Suprapubic skin (tissue), 4 donors: Measurements from ENCODE around the gene MSX1. TPM values are rescaled to one million over a fixed set of nuclear protein-coding genes. Genes with fewer than 3 reads are reported as not detected.

Source experiments
- DNase-seq, 2 donors: peaks; one replicate each; pipeline ENCODE4 v3.0.0-alpha.2; 2019; ENCODE audit warnings: low spot score in 2 of 2
- H3K27ac ChIP-seq: fragments of 200-600 bp; sonication (generic); one replicate; pipeline ENCODE4 v1.5.1; 2019
- H3K27me3 ChIP-seq: fragments of 200-600 bp; sonication (generic); one replicate; pipeline ENCODE4 v1.5.1; 2019
- H3K36me3 ChIP-seq: fragments of 200-600 bp; sonication (generic); one replicate; pipeline ENCODE4 v1.5.1; 2019
- H3K4me1 ChIP-seq: fragments of 200-600 bp; sonication (generic); one replicate; pipeline ENCODE4 v1.5.1; 2019
- H3K4me3 ChIP-seq: fragments of 200-600 bp; sonication (generic); one replicate; pipeline ENCODE4 v1.5.1; 2019; ENCODE audit warnings: mild to moderate bottlenecking
- H3K9me3 ChIP-seq: fragments of 200-600 bp; sonication (generic); one replicate; pipeline ENCODE4 v1.5.1; 2019
- CTCF ChIP-seq, 2 donors: fragments of 200-600 bp in 1 of 2; fragments of 450-650 bp in 1 of 2; sonication (generic) in 1 of 2; IDR thresholded peaks; one replicate each; pipeline ENCODE4 v1.5.1; 2016 to 2019; ENCODE audit warnings: antibody characterized with exemption in 2 of 2, mild to moderate bottlenecking in 1 of 2, moderate library complexity in 1 of 2
- EP300 ChIP-seq: sonication (generic); formaldehyde crosslinking; IDR thresholded peaks from one replicate; pipeline ENCODE4 v1.6.1; 2017; ENCODE audit warnings: antibody characterized with exemption
- POLR2A ChIP-seq, 2 donors: fragments of 450-650 bp; IDR thresholded peaks; one replicate each; pipeline ENCODE4 v1.6.1; 2017; ENCODE audit warnings: antibody characterized with exemption in 2 of 2, mild to moderate bottlenecking in 2 of 2, moderate library complexity in 2 of 2
- POLR2AphosphoS5 ChIP-seq, 3 donors: sonication (generic); formaldehyde crosslinking; IDR thresholded peaks; one replicate each; pipeline ENCODE4 v1.6.1; 2017; ENCODE audit warnings: antibody characterized with exemption in 3 of 3
- WGBS: methylation state at CpG from one replicate; pipeline ENCODE4 v1.1.5; 2018; 5-methylcytosine and 5-hydroxymethylcytosine counted together
- total RNA-seq, 4 donors: library from RNA; depleted of rRNA; stranded (reverse); fragments of >200 nt; gene quantifications; one replicate each; pipeline ENCODE4 v1.1.0, GENCODE V29; 2016

The MSX1 gene
- total RNA-seq, 4 donors from 2014 or later, result 2.0 to 7.2 (median 4.9) TPM

- Histone ChIP-seq H3K9me3 (no peaks in the 10 kb centered on the region), H3K36me3 (peaks cover 7% of the 10 kb centered on the region), H3K4me3 (peak overlapping the region; percentile 43), H3K4me1 (peaks cover 56% of the 10 kb centered on the region), H3K27me3 (peaks cover 98% of the 10 kb centered on the region), H3K27ac (no peak overlapping the region)
- TF ChIP-seq CTCF (IDR thresholded peaks at IDR 0.05) (peak in 1 of 2 donors; percentile 25), POLR2A (IDR thresholded peaks at IDR 0.05) (no peak)
- whole genome bisulfite sequencing, result 26% methylated on average over 28 of the region's 36 CpGs
- peak in 1 of 2 donors; percentile 78 for DNase-seq
Measured at GRCh38 chr4:4867375-4868039, 8.0 kb downstream of the MSX1 start.

DNA sequence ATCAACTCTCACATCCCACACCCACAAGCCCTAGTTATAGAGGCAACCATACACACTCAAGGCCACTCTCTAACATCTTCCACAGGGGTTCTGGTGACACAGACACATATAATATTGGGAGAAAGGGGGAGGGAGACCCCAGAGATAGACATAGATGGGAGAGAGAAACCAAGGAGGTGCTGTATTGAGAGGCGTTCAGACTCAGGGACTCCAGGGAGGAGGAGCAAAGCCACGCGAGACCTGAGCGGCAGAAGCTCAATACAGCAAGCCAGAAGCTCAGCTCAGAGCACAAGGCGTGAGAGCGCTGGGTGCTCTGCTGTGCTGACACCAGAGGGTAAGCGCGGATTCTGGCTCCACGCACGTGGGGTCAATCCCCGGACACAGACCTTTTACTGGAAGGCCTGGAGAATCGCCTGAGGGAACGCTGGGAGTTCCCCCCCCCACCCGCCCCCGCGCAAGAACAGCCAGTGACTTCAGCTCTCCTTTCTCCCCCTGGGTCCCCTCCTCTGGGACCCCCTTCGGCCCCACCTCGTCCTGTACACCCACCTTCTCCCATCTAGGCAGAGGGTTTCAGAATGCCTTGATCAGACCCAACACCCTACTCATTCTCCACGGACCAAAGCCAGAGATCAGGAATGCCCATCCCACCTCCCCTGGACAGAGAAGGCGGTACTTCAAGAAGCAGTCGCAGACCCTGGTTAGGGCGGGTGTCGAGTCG lies 8.7 kb downstream of the MSX1 start:
- WGBS, result 34% methylated on average over 14 of the region's 24 CpGs
- Histone ChIP-seq H3K27ac (no peak overlapping the region), H3K4me3 (no peak overlapping the region), H3K36me3 (peaks cover under 1% of the 10 kb centered on the region), H3K4me1 (peaks cover 52% of the 10 kb centered on the region), H3K9me3 (no peaks in the 10 kb centered on the region), H3K27me3 (peaks cover 98% of the 10 kb centered on the region)
- TF ChIP-seq CTCF (IDR thresholded peaks at IDR 0.05) (no peak), EP300 (no peak), POLR2A (IDR thresholded peaks at IDR 0.05) (no peak), POLR2AphosphoS5 (IDR thresholded peaks at IDR 0.05) (no peak)
- no peak for DNase-seq

GRCh38 chr4:4868758-4869723 lies 9.6 kb downstream of the MSX1 start:
- Histone ChIP-seq H3K36me3 (no peaks in the 10 kb centered on the region), H3K27me3 (peaks cover 100% of the 10 kb centered on the region), H3K27ac (no peak overlapping the region), H3K4me3 (no peak overlapping the region), H3K4me1 (peaks cover 52% of the 10 kb centered on the region), H3K9me3 (no peaks in the 10 kb centered on the region)
- TF ChIP-seq POLR2A (IDR thresholded peaks at IDR 0.05) (no peak), EP300 (no peak), CTCF (IDR thresholded peaks at IDR 0.05) (no peak), POLR2AphosphoS5 (IDR thresholded peaks at IDR 0.05) (no peak)
- no peak for DNase-seq
- 39% methylated on average over 30 of the region's 37 CpGs for WGBS

DNA sequence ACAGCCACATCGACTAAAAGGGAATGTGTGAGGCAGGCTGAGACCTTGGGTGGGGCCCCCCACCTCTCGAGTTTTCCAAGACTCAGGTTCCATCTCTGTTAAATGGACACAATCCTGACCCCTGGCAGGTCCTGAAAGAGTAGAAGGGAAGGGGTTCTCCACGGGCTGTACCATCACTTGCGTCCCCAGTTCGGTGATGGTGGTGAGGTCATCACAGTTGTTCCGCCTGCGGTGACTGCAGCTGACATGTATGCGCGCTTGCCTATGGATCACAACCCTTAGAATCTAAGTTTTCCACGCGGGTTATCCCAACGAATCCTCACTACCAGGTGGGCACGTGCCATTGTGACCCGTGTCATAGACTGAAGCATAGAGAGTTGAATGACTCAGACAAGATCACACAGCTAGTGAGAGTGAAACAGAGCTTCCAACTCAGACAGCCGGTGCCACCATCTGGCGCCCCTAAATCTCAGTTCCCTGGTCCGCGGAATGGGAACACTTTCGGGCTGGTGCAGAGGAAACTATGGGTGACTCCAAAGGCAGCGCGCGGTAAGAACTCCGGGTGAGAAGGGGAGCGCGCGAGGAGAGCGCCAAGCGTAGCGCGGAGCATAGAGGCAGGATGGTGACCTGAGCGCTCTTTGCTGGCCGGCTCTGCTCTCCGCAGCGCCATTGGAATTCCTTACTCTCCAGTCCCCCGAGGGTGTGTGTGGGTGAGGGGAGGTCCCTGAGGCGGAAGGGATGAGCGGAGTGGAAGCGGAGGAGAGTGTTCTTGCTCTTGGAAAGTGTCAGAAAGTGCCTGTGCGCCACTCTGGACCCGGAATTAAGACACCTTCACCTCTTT lies 10.5 kb downstream of the MSX1 start:
- Histone ChIP-seq H3K4me1 (peaks cover 50% of the 10 kb centered on the region), H3K27me3 (peaks cover 100% of the 10 kb centered on the region), H3K4me3 (no peak overlapping the region), H3K9me3 (no peaks in the 10 kb centered on the region), H3K27ac (no peak overlapping the region), H3K36me3 (no peaks in the 10 kb centered on the region)
- no peak for DNase-seq
- WGBS, result 9% methylated on average over 15 of the region's 40 CpGs
- TF ChIP-seq POLR2AphosphoS5 (IDR thresholded peaks at IDR 0.05) (no peak), CTCF (IDR thresholded peaks at IDR 0.05) (no peak), EP300 (no peak), POLR2A (IDR thresholded peaks at IDR 0.05) (no peak)
